Mesenchymal stem cell (in vitro differentiated cells and primary cell): Measurements from ENCODE around the gene HHIPL1.

ENCODE experiments used
- DNase-seq: peaks from one replicate; pipeline ENCODE4 v3.0.0-alpha.2; 2013
- H2AFZ ChIP-seq: one replicate; pipeline ENCODE4 v1.6.1; 2013; ENCODE audit warnings: low read depth, mild to moderate bottlenecking, control low read depth, inconsistent platforms, low read length, moderate library complexity
- H2AK5ac ChIP-seq: 2 replicates; pipeline ENCODE4 v1.6.1; 2013; ENCODE audit warnings: low read length, moderate library complexity, mild to moderate bottlenecking, inconsistent platforms; ENCODE audit not compliant: severe bottlenecking
- H2BK120ac ChIP-seq: one replicate; pipeline ENCODE4 v1.6.1; 2013; ENCODE audit warnings: low read depth, mild to moderate bottlenecking, inconsistent platforms, low read length, moderate library complexity
- H2BK12ac ChIP-seq, 2 experiments: one replicate each; pipeline ENCODE4 v1.6.1; 2013; ENCODE audit warnings: inconsistent platforms in 2 of 2, low read length in 2 of 2, mild to moderate bottlenecking in 2 of 2, moderate library complexity in 2 of 2, control low read depth in 1 of 2
- H2BK15ac ChIP-seq: one replicate; pipeline ENCODE4 v1.6.1; 2013; ENCODE audit warnings: mild to moderate bottlenecking, low read depth, inconsistent platforms; ENCODE audit not compliant: poor library complexity, severe bottlenecking
- H2BK5ac ChIP-seq: 2 replicates; pipeline ENCODE4 v1.6.1; 2013; ENCODE audit warnings: low read depth, mild to moderate bottlenecking, low read length, control low read depth, inconsistent platforms; ENCODE audit not compliant: poor library complexity, severe bottlenecking
- H3K14ac ChIP-seq, 2 experiments: one replicate each; pipeline ENCODE4 v1.6.1; 2013; ENCODE audit warnings: inconsistent platforms in 2 of 2, low read length in 2 of 2, control low read depth in 1 of 2, mild to moderate bottlenecking in 1 of 2, moderate library complexity in 1 of 2
- H3K18ac ChIP-seq, 2 experiments: one replicate each; pipeline ENCODE4 v1.6.1; 2013; ENCODE audit warnings: inconsistent platforms in 2 of 2, low read length in 2 of 2, control low read depth in 1 of 2, low read depth in 1 of 2, mild to moderate bottlenecking in 1 of 2
- H3K23ac ChIP-seq, 2 experiments: one replicate each; pipeline ENCODE4 v1.6.1; 2013; ENCODE audit warnings: inconsistent platforms in 2 of 2, low read length in 2 of 2, mild to moderate bottlenecking in 2 of 2, moderate library complexity in 2 of 2, control low read depth in 1 of 2
- H3K27ac ChIP-seq: 2 replicates; pipeline ENCODE4 v1.5.1; 2013; ENCODE audit warnings: mild to moderate bottlenecking, moderate library complexity, low read length, control low read depth, inconsistent platforms; ENCODE audit not compliant: poor library complexity, severe bottlenecking
- H3K27me3 ChIP-seq, 2 experiments: 2 replicates each; pipeline versions ENCODE4 v1.6.1 to v1.7.0; 2013; ENCODE audit warnings: low read length in 2 of 2, mild to moderate bottlenecking in 2 of 2, moderate library complexity in 2 of 2, control low read depth in 1 of 2, inconsistent platforms in 1 of 2; ENCODE audit not compliant: control insufficient read depth in 1 of 2, insufficient read depth in 1 of 2
- H3K36me3 ChIP-seq, 2 experiments: 2 replicates each; pipeline versions ENCODE4 v1.6.1 to v1.7.0; 2013; ENCODE audit warnings: low read length in 2 of 2, control low read depth in 1 of 2, inconsistent platforms in 1 of 2, low read depth in 1 of 2, mild to moderate bottlenecking in 1 of 2; ENCODE audit not compliant: insufficient read depth in 2 of 2, control insufficient read depth in 1 of 2
- H3K4ac ChIP-seq, 2 experiments: one replicate each; pipeline ENCODE4 v1.6.1; 2013; ENCODE audit warnings: inconsistent platforms in 2 of 2, low read length in 2 of 2, mild to moderate bottlenecking in 2 of 2, moderate library complexity in 2 of 2, control low read depth in 1 of 2, low read depth in 1 of 2
- H3K4me1 ChIP-seq: 2 replicates; pipeline ENCODE4 v1.6.1; 2013; ENCODE audit warnings: low read depth, low read length, control low read depth; ENCODE audit not compliant: control insufficient read depth, insufficient read depth
- H3K4me2 ChIP-seq: 2 replicates; pipeline ENCODE4 v1.6.1; 2013; ENCODE audit warnings: low read length, mild to moderate bottlenecking, inconsistent platforms; ENCODE audit not compliant: poor library complexity, severe bottlenecking
- H3K4me3 ChIP-seq, 2 experiments: 2 replicates each; pipeline versions ENCODE4 v1.5.1 to v1.7.0; 2013; ENCODE audit warnings: low read length in 2 of 2, mild to moderate bottlenecking in 2 of 2, control low read depth in 1 of 2, low read depth in 1 of 2; ENCODE audit not compliant: insufficient read depth in 1 of 2
- H3K79me1 ChIP-seq: replicated peaks from 2 replicates; pipeline ENCODE4 v1.6.1; 2013; ENCODE audit warnings: mild to moderate bottlenecking, control low read depth, low read length, inconsistent platforms; ENCODE audit not compliant: poor library complexity, severe bottlenecking
- H3K9ac ChIP-seq: 2 replicates; pipeline ENCODE4 v1.7.0; 2013; ENCODE audit warnings: mild to moderate bottlenecking, low read length, moderate library complexity
- H3K9me3 ChIP-seq: 2 replicates; pipeline ENCODE4 v1.7.0; 2013; ENCODE audit warnings: mild to moderate bottlenecking, low read length; ENCODE audit not compliant: control insufficient read depth
- H4K8ac ChIP-seq: one replicate; pipeline ENCODE4 v1.6.1; 2013; ENCODE audit warnings: inconsistent platforms, mild to moderate bottlenecking, low read length, moderate library complexity
- H4K91ac ChIP-seq: one replicate; pipeline ENCODE4 v1.6.1; 2013; ENCODE audit warnings: mild to moderate bottlenecking, low read length, inconsistent platforms
- WGBS: methylation state at CpG from one replicate; pipeline ENCODE4 v1.1.7; 2013; ENCODE audit warnings: mixed read lengths; 5-methylcytosine and 5-hydroxymethylcytosine counted together

The HHIPL1 gene

DNA sequence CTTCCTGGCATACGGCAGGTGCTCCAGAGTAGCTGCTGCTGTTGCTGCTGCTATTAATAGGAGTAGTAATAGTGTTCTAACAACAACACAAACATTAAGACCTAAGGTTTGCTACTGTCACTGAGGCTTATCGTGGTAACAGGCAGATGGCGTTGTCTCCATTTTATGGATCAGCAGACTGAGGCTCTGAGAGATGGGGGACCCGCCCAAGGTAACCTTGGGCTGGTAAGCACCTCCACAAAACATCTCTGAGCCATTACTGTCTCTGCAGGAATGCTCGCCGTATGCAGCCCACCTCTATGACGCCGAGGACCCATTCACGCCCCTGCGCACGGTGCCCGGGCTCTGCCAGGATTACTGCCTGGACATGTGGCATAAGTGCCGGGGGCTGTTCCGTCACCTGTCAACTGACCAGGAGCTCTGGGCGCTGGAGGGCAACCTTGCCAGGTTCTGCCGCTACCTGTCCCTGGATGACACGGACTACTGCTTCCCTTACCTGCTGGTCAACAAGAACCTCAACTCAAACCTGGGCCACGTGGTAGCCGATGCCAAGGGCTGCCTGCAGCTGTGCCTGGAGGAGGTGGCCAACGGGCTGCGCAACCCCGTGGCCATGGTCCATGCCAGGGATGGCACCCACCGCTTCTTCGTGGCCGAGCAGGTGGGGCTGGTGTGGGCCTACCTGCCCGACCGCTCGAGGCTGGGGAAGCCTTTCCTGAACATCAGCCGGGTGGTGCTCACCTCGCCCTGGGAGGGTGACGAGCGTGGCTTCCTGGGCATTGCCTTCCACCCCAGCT is 7.2 kb downstream of the HHIPL1 start:
- no peaks in the 10 kb centered on the region for H3K27me3 ChIP-seq
- no peak overlapping the region for H3K18ac ChIP-seq
- H3K9me3 ChIP-seq, result no peaks in the 10 kb centered on the region
- H3K14ac ChIP-seq, result no peak overlapping the region
- 95% methylated on average over 31 of the region's 32 CpGs for WGBS
- H3K4me3 ChIP-seq, result peak overlapping the region in 1 of 2 experiments; percentile 5
- no peak overlapping the region for H2AFZ ChIP-seq
- H4K8ac ChIP-seq, result no peak overlapping the region
- no peak overlapping the region for H4K91ac ChIP-seq
- H2BK120ac ChIP-seq, result no peak overlapping the region
- H2AK5ac ChIP-seq, result no peak overlapping the region
- no peak overlapping the region for H3K9ac ChIP-seq
- H3K36me3 ChIP-seq, result no peaks in the 10 kb centered on the region
- H3K4me2 ChIP-seq, result no peak overlapping the region
- no peaks in the 10 kb centered on the region for H3K79me1 ChIP-seq
- peaks cover 7% of the 10 kb centered on the region for H3K4me1 ChIP-seq
- H2BK5ac ChIP-seq, result no peak overlapping the region
- no peak overlapping the region for H3K27ac ChIP-seq
- no peak overlapping the region for H3K4ac ChIP-seq
- H2BK12ac ChIP-seq, result no peak overlapping the region
- no peak overlapping the region for H2BK15ac ChIP-seq
- no peak overlapping the region for H3K23ac ChIP-seq
- DNase-seq, result no peak

DNA sequence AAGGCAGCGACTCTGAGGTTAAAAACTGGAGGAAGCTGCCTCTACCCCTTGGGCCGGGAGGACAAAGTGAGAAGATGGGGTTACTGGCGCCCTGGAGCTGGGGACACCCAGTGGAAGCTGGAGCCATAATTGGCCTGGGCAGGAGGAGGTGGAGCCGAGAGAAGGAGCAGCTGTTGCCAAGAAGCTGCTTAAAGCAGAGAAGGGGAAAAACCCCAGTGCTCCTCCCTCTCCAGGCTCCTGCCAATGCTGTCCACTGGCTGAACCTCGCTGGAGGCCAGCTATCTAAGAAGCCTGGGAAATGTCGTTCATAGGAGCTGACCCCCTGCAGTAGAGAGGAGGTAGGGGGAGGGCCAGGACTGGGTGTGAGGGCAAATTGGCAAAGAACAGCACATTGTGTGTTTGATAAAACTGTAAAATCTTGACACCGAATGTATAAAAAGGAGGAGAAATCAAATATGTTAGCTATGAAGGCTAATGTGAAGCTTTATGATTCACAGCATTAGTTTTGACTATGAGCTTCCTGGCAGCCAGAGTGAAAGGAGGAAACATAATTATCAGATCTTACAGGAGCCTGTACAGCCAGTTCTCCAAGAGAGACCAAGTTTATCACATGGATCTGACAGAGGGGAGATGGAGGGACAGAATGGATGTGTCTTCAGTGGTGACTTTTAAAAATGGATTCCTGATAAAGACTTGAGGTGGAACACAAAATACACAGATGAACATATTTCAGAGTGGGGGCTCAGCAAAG is 9.5 kb downstream of the HHIPL1 start:
- DNase-seq, result peak; percentile 61
- 58% methylated on average over 6 of the region's 7 CpGs for WGBS
- Histone ChIP-seq H4K8ac (no peak overlapping the region), H2BK120ac (no peak overlapping the region), H4K91ac (no peak overlapping the region), H3K27ac (no peak overlapping the region), H3K14ac (no peak overlapping the region), H2BK12ac (no peak overlapping the region), H3K4me3 (no peak overlapping the region), H3K4me1 (peaks cover 5% of the 10 kb centered on the region), H3K4ac (no peak overlapping the region), H2BK15ac (no peak overlapping the region), H3K79me1 (no peaks in the 10 kb centered on the region), H3K4me2 (no peak overlapping the region), H3K9me3 (no peaks in the 10 kb centered on the region), H3K36me3 (no peaks in the 10 kb centered on the region), H2AFZ (no peak overlapping the region), H2BK5ac (no peak overlapping the region), H3K23ac (no peak overlapping the region), H3K18ac (no peak overlapping the region), H3K27me3 (peaks cover 0 to 10% of the 10 kb centered on the region in 2 experiments), H2AK5ac (no peak overlapping the region), H3K9ac (no peak overlapping the region)

DNA sequence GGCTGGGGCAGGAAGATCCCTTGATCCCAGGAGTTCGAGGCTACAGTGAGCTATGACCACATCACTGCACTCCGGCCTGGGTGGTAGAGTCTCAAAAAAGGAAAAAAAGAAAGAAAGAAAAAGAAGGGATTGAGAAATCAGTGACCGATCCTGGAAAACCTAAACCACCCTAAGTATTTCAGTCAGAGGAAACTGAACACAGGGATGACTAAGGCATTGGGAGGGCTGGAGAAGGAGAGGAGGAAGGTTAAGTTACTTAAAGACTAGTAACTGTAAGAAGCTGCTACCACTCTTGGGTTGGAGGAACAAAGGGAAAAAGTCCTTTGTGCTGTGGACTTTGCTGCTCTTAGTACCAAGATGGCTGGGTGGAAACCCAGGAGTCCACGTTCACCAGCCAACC is 10.6 kb downstream of the HHIPL1 start:
- Histone ChIP-seq H3K4me3 (no peak overlapping the region), H3K9ac (no peak overlapping the region), H2BK120ac (no peak overlapping the region), H3K4me2 (no peak overlapping the region), H3K18ac (no peak overlapping the region), H2AFZ (no peak overlapping the region), H3K27ac (no peak overlapping the region), H2BK15ac (no peak overlapping the region), H3K79me1 (no peaks in the 10 kb centered on the region), H3K27me3 (peaks cover 0 to 15% of the 10 kb centered on the region in 2 experiments), H3K4ac (no peak overlapping the region), H3K9me3 (no peaks in the 10 kb centered on the region), H3K4me1 (peaks cover 7% of the 10 kb centered on the region), H3K14ac (no peak overlapping the region), H4K91ac (no peak overlapping the region), H4K8ac (no peak overlapping the region), H3K23ac (no peak overlapping the region), H2BK5ac (no peak overlapping the region), H2AK5ac (no peak overlapping the region), H2BK12ac (no peak overlapping the region), H3K36me3 (no peaks in the 10 kb centered on the region)
- peak; percentile 26 for DNase-seq
- 86% methylated on average over 2 of the region's 4 CpGs for WGBS

DNA sequence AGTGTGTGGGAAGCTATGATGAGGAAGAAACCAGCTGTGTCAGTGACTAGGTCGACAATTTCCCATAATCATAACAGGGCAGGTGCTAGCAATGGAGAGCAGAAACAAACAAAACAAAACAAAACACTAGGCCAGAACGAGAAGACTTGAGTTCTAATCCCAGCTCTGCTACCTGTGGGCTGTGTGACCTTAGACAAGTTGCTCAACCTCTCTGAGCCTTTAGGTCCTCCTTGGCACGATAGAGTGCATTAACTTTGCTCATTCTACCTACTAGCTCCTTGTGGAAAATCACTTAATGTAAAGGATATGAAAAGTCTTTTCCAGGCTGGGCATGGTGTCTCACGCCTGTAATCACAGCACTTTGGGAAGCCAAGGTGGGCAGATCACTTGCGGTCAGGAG is 11.2 kb downstream of the HHIPL1 start:
- Histone ChIP-seq H2BK120ac (no peak overlapping the region), H3K36me3 (no peaks in the 10 kb centered on the region), H3K4ac (no peak overlapping the region), H3K4me2 (no peak overlapping the region), H3K4me3 (no peak overlapping the region), H3K79me1 (no peaks in the 10 kb centered on the region), H3K9ac (no peak overlapping the region), H3K4me1 (peaks cover 12% of the 10 kb centered on the region), H2BK12ac (no peak overlapping the region), H3K14ac (no peak overlapping the region), H2AFZ (no peak overlapping the region), H3K27ac (no peak overlapping the region), H3K18ac (no peak overlapping the region), H3K23ac (no peak overlapping the region), H4K91ac (no peak overlapping the region), H2AK5ac (no peak overlapping the region), H4K8ac (no peak overlapping the region), H3K9me3 (no peaks in the 10 kb centered on the region), H2BK15ac (no peak overlapping the region), H2BK5ac (no peak overlapping the region), H3K27me3 (peaks cover 0 to 16% of the 10 kb centered on the region in 2 experiments)
- DNase-seq, result no peak
- 80% methylated on average over 5 of the region's 5 CpGs for WGBS
